ENCODE measurements around the gene DMAC2.
"Not testable (repeated sequence)": the region's sequence is repeated elsewhere in the genome, so short reads cannot be mapped to it uniquely, and the experiment has no call there.

DMAC2 gene

DNA sequence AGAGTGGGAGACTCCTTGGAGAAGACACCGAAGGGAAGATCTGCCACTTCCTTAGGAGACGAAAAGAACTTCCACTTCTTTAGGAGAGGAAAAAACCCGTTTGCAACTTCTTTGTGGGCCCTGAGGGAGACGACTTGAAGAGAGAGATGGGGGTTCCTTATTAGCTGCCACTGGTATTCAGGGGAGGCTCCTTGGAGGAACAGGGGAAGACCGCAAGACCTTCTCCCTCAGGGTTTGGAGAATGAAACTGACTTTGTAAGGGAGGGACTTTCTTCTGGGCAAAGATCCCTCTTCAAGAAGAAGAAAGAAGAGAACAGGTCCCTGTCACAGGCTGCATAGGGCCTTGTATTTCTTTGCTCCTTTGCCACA is 41.7 kb downstream of the DMAC2 start:
- DNase-seq, result no peak

DNA sequence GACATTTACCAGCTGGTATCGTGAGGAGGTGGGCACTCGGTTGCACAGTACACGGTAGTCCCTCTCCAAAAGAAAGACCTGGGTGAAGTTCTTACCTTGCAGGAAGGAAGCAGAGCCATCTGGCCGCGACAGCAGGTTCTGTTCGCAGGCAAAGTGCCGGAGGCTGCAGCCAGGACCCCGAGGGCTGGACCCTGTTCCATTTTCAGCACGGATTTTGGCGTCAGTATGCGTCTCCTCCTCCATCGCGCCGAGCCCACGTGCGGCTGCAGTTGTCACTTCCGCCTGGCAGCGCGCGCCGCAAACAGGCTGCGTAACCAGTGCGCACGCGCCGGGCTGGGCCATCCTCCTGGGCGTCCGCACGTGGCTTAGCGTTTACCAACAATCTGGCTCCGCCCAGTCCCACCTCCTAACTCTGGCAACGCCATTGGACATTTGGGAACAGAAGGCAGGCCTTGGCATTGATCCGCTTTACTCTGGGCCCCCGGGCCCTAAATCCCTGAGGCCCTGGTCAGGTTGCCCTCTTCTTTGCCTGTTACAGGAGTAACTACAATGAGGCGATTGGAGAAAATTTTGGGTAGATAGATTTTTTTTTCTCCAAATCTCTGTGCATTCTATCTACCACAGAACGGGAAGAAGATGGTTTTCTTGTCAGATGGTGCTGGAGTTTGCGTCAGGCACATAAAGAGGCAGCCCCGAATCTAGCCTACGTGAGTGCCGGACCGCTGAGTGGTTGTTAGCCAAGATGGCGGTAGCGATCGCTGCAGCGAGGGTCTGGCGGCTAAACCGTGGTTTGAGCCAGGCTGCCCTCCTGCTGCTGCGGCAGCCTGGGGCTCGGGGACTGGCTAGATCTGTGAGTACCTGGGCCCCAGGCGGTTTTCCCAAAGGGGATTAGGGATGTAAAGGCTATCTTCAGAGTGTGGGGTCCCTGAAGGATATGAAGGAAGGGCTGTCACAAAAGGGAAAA is 42.3 kb downstream of the DMAC2 start, which contains the start of the genes BCKDHA and EXOSC5:
TSS of gene BCKDHA (plus strand) at position 733 of the 964 bp plus-strand sequence. CDS start at position 743, 10 bp downstream.
TSS of gene EXOSC5 (minus strand) at position 274 of the 964 bp plus-strand sequence. CDS start at position 243, 31 bp downstream.
- DNase-seq, result peak; percentile 99

DNA sequence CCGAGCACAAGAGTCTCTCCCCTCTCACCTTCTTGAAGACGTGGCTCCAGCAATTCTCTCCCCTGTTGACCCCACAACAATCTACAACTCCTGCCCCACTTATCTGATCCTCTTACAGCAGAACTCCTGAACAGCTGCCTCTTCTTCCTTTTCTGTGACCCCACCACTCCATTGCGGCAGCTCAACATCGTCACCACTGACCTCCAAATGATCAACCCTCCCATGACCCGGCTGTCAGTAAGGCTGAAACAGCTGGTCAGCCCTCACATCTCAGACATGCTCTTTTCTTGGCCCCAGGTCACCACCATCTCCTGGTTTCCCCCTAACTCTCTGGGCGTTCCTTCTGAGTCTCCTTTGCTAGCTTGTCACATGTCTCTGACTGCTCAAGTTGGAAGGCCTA is 44.4 kb downstream of the DMAC2 start:
- DNase-seq, result no peak

DNA sequence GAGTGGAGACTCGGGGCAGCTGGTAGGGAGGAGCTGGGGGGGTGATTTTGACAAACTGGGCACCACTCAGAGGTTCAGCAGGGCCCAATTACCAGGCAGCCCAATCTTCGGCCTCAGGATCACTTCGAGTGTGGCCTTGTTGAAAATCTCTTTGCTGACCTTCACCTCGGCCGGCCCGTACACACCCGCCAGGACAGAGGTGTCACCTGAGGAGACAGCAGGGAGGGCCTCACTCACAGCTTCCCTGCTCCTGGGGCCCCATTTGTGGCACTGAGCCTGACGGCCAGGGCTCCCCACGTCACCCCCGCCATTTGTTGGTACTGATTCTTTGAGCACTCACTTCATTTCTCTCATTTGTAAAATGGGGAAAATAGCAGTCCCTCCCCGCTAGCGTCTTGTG is 46.9 kb downstream of the DMAC2 start:
- DNase-seq, result no peak

DNA sequence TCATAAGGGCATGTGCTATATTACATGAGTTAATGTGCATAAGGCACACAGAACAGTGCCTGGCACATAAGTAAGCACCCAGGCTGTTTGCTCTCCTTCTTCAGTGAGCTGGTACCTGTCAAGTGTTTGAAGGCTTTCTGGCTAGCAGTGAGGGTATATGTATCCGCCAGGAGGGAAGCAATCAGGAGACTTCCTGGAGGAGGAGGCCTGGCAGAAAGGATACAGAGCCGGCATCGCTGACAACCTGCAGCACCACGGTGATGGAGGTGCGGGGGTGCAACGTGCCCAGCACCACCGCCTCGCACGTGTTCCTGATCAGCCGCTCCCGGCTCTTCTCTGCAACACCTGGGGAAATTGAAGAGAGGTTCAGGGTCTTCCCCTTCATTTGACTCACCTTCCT is 48.1 kb downstream of the DMAC2 start:
- no peak for DNase-seq

DNA sequence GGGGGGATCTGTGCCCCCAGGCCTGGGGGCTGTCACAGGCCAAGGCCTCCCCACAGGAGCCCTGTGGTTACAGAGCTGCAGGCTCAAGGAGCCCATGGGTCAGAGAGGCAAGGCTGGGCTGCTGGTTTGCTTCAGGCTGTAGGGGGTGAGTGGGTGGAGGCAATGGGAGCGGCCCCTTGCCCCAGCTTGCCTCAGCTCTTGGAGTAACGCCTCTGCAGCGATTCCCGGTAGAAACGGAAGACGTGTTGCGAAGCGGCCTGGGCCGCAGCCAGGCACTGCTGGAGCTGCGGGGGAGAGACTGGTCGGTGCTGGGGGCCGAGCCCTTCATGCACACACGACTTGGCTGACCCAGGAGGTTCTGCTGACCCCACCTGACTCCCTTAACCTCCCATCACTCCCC is 53.3 kb downstream of the DMAC2 start:
- no peak for DNase-seq

DNA sequence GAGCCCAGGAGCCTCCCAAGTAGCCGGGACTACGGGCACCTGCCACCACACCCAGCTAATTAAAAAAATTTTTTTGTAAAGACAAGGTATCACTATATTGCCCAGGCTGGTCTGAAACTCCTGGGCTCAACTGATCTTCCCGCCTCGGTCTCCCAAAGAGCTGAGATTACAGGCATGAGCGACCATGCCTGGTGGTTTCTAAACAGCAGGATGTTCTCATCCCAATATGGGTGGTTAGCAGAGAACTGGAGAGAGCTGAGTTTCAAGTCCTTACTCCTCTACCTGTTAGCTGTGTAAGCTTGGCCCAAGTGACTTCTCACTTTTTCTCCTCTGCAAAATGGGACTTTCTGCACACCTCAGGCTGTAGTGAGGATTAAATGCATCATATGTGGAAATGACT is 55.4 kb downstream of the DMAC2 start:
- DNase-seq, result no peak

DNA sequence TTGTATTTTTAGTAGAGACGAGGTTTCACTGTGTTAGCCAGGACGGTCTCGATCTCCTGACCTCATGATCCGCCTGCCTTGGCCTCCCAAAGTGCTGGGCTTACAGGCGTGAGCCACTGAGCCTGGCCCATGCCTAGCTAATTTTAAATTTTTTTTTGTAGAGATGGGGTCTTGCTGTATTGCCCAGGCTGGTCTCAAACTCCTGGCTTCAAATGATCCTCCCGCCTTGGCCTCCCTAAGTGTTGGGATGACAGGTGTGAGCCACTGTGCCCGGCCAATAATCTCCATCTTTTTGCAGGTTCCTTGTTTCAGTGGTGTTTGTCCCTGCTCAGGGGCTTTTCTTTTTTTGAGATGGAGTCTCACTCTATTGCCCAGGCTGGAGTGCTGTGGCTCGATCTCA is 58.2 kb downstream of the DMAC2 start:
- not testable (repeated sequence) for DNase-seq
